MM.1S (cell line): ENCODE measurements around the gene DDIT4L.

Source experiments
- DNase-seq: peaks from one replicate; pipeline ENCODE4 v3.0.0-alpha.2; 2015
- H2AFZ ChIP-seq: fragments of 300-600 bp; sonication (generic); 2 replicates; pipeline ENCODE4 v1.6.0; 2016; ENCODE audit warnings: antibody characterized with exemption, low read length
- H3F3A ChIP-seq: fragments of 300-600 bp; sonication (generic); 2 replicates; pipeline ENCODE4 v1.6.1; 2016; ENCODE audit warnings: mild to moderate bottlenecking, antibody characterized with exemption, low read length, moderate library complexity, mixed read lengths; ENCODE audit not compliant: insufficient read depth
- H3K27ac ChIP-seq: fragments of 300-600 bp; sonication (generic); 2 replicates; pipeline ENCODE4 v1.5.1; 2016; ENCODE audit warnings: mild to moderate bottlenecking, low read length
- H3K27me3 ChIP-seq: fragments of 300-600 bp; sonication (generic); replicated peaks from 2 replicates; pipeline ENCODE4 v1.6.0; 2016; ENCODE audit warnings: low read length; ENCODE audit not compliant: insufficient read depth
- H3K36me3 ChIP-seq: fragments of 300-600 bp; sonication (generic); replicated peaks from 2 replicates; pipeline ENCODE4 v1.6.1; 2016; ENCODE audit warnings: mild to moderate bottlenecking, low read length, mixed read lengths; ENCODE audit not compliant: insufficient read depth
- H3K4me1 ChIP-seq: fragments of 300-600 bp; sonication (generic); 2 replicates; pipeline ENCODE4 v1.6.1; 2016; ENCODE audit warnings: low read length, mixed read lengths
- H3K4me2 ChIP-seq: fragments of 300-600 bp; sonication (generic); 2 replicates; pipeline ENCODE4 v1.6.0; 2016; ENCODE audit warnings: low read depth, low read length
- H3K4me3 ChIP-seq: fragments of 300-600 bp; sonication (generic); 2 replicates; pipeline ENCODE4 v1.5.1; 2016; ENCODE audit warnings: low read length, mixed read lengths
- H3K79me2 ChIP-seq: fragments of 300-600 bp; sonication (generic); 2 replicates; pipeline ENCODE4 v1.6.1; 2016; ENCODE audit warnings: mixed run types, low read length, mixed read lengths
- H3K9ac ChIP-seq: fragments of 300-600 bp; sonication (generic); 2 replicates; pipeline ENCODE4 v1.6.1; 2016; ENCODE audit warnings: low read length, mixed read lengths
- H3K9me2 ChIP-seq: fragments of 300-600 bp; sonication (generic); replicated peaks from 2 replicates; pipeline ENCODE4 v1.6.1; 2016; ENCODE audit warnings: mild to moderate bottlenecking, low read length, mixed read lengths; ENCODE audit not compliant: insufficient read depth
- H3K9me3 ChIP-seq: fragments of 300-600 bp; sonication (generic); replicated peaks from 2 replicates; pipeline ENCODE4 v1.6.1; 2016; ENCODE audit warnings: mild to moderate bottlenecking, low read length, mixed read lengths; ENCODE audit not compliant: insufficient read depth
- H4K20me1 ChIP-seq: fragments of 300-600 bp; sonication (generic); 2 replicates; pipeline ENCODE4 v1.6.1; 2016; ENCODE audit warnings: mild to moderate bottlenecking, low read length, moderate library complexity, mixed read lengths; ENCODE audit not compliant: insufficient read depth
- CTCF ChIP-seq: fragments of 300-600 bp; sonication (generic); IDR thresholded peaks from 2 replicates; pipeline ENCODE4 v1.5.1; 2016; ENCODE audit warnings: antibody characterized with exemption, low read length, mixed read lengths
- EZH2 ChIP-seq: fragments of 300-600 bp; sonication (generic); optimal IDR thresholded peaks from 2 replicates; pipeline ENCODE3; 2017; ENCODE audit warnings: low read depth, mild to moderate bottlenecking, antibody characterized with exemption, low read length, mixed read lengths
- EZH2phosphoT487 ChIP-seq: fragments of 300-600 bp; sonication (generic); IDR thresholded peaks from 2 replicates; pipeline ENCODE4 v1.6.1; 2018; ENCODE audit warnings: antibody characterized with exemption, low read length

Gene DDIT4L

DNA sequence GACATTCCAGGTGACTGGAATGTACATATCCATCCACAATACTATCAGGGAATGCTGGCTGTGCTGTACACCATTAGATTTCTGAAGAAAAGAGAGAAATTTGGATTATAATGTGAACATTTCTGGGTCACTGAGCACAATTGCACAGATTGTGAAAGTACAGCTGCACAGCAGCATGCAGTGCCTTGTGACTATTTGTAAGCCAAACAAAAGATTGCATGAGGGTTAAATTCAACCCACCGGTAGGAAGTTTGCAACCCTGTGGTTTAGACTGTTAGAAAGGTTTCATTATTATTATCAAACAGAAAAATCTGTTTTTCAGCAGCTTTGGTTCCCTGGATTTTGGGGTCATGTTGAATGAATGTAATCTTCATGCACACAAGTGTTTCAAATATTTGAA is 24.5 kb downstream of the DDIT4L start:
- H3K4me2 ChIP-seq, result no peak overlapping the region
- no peaks in the 10 kb centered on the region; the same call in 1 of the 2 replicates for H3K9me3 ChIP-seq
- DNase-seq, result no peak

GRCh38 chr4:100164808-100165760 is 25.2 kb downstream of the DDIT4L start:
- no peaks in the 10 kb centered on the region for H3K36me3 ChIP-seq
- no peaks in the 10 kb centered on the region for H3K9me2 ChIP-seq
- H3K4me2 ChIP-seq, result no peak overlapping the region
- no peak for DNase-seq
- peaks cover 9% of the 10 kb centered on the region for H3F3A ChIP-seq
- H3K4me1 ChIP-seq, result peaks cover 26% of the 10 kb centered on the region
- TF ChIP-seq EZH2, result no peak
- no peak for TF ChIP-seq CTCF
- TF ChIP-seq EZH2phosphoT487, result no peak
- no peak overlapping the region for H3K4me3 ChIP-seq
- H3K9me3 ChIP-seq, result no peaks in the 10 kb centered on the region; the same call in 1 of the 2 replicates
- H2AFZ ChIP-seq, result no peak overlapping the region
- no peaks in the 10 kb centered on the region for H3K27me3 ChIP-seq
- H3K79me2 ChIP-seq, result no peaks in the 10 kb centered on the region
- no peaks in the 10 kb centered on the region for H4K20me1 ChIP-seq
- H3K27ac ChIP-seq, result no peak overlapping the region
- no peak overlapping the region for H3K9ac ChIP-seq

More for the DNA sequence above, 24.5 kb downstream of the DDIT4L start:
- Histone ChIP-seq H2AFZ (no peak overlapping the region), H3K36me3 (no peaks in the 10 kb centered on the region), H3K27me3 (no peaks in the 10 kb centered on the region), H3K4me1 (peaks cover 30% of the 10 kb centered on the region), H3K79me2 (no peaks in the 10 kb centered on the region), H3K9me2 (no peaks in the 10 kb centered on the region), H3K27ac (no peak overlapping the region), H3K4me3 (no peak overlapping the region), H3K9ac (no peak overlapping the region), H3F3A (peaks cover 9% of the 10 kb centered on the region), H4K20me1 (no peaks in the 10 kb centered on the region)
- TF ChIP-seq EZH2 (no peak), EZH2phosphoT487 (no peak), CTCF (no peak)

DNA sequence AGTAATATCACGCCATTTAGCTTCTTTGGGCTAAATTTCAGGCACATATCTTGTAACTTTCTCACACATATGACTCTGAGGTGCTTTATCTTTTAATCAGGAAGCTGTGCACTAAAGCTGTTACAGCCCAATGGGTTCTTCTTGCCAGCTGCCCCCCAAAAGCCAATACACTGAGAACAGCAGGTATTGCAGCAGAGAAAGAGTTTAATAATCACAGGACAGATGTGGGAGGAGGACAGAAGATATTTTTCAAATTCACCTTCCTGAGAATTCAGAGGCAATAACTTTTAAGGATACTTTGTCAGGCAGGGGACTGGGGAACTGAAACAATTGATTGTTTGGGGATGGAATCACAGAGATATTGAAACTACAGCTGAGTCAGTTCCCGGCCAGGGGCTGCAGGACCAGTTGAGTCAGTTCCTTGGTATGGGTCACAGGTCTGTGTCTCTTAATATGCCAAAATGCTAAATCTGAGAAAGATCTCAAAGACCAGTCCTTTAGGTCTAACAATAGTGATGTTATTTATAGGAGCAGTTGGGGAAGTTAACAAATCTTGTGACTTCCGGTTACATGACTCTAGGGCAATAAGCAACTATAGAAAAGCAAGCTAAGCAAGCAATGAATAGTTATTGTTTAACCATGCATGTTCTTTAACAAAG is 28.1 kb downstream of the DDIT4L start:
- 0 out of 2 replicates have a peak overlapping the region, but pooled peaks have one; percentile 12 for H3K4me3 ChIP-seq
- peak overlapping the region; percentile 86 for H3K27ac ChIP-seq
- no peaks in the 10 kb centered on the region for H3K9me2 ChIP-seq
- TF ChIP-seq EZH2 (no peak), CTCF (no peak), EZH2phosphoT487 (no peak)
- H3K4me2 ChIP-seq, result peak overlapping the region; percentile 39; the same call in 1 of the 2 replicates
- peak; percentile 82 for DNase-seq
- H3K4me1 ChIP-seq, result peaks cover 26% of the 10 kb centered on the region
- no peaks in the 10 kb centered on the region for H4K20me1 ChIP-seq
- H3K9ac ChIP-seq, result peak overlapping the region; percentile 2; the same call in 1 of the 2 replicates
- peak overlapping the region; percentile 61 for H2AFZ ChIP-seq
- H3K36me3 ChIP-seq, result no peaks in the 10 kb centered on the region
- H3K79me2 ChIP-seq, result no peaks in the 10 kb centered on the region
- H3F3A ChIP-seq, result peaks cover 9% of the 10 kb centered on the region
- no peaks in the 10 kb centered on the region for H3K27me3 ChIP-seq
- H3K9me3 ChIP-seq, result no peaks in the 10 kb centered on the region; the same call in 1 of the 2 replicates
